K562 (cell line): ENCODE measurements around the gene KCNC3. TPM values are rescaled to one million over a fixed set of nuclear protein-coding genes. Genes with fewer than 3 reads are reported as not detected.

ENCODE experiments used
- ATAC-seq: fragments of 200-7000 bp; cut with Tn5 transposase; 3 replicates; pipeline ENCODE4 v1.9.1; 2020; ENCODE audit warnings: moderate library complexity
- BruUV-seq: library from RNA; stranded (reverse); fragments of 400-500 nt; replicated peaks from 2 replicates; lab custom pipeline; 2021; lab: Mats Ljungman, UMichigan
- CTCF ChIA-PET: fragments of 300-600 bp; formaldehyde crosslinking; extraction: SDS; loops from one replicate; lab custom pipeline; 2021; ENCODE audit warnings: low intra/inter-chr PET ratio; lab: Yijun Ruan, JAX
- POLR2A ChIA-PET: fragments of 300-600, 350-650 bp; sonication (Branson Sonifier 250); formaldehyde crosslinking; extraction: SDS; loops from one replicate; lab custom pipeline; 2021; ENCODE audit warnings: antibody characterized with exemption, inconsistent platforms; lab: Yijun Ruan, JAX
- DNase-seq, 4 experiments: peaks; one replicate each; pipeline versions ENCODE4 v3.0.0 to v3.0.0-alpha.2; 2011 to 2018; ENCODE audit warnings: low spot score in 3 of 4, mixed read lengths in 3 of 4; ENCODE audit errors: extremely low read depth in 1 of 4
- FAIRE-seq: peaks from 2 replicates; lab custom pipeline; 2011; peaks lifted over from hg19 to GRCh38; lab: Jason Lieb, UNC
- H2AFZ ChIP-seq: 2 replicates; pipeline ENCODE4 v1.6.0; 2011; ENCODE audit warnings: low read depth, low read length, control low read depth, inconsistent platforms
- H3K27ac ChIP-seq: fragments of 200-600 bp; 3 replicates; pipeline ENCODE4 v1.8.0; 2011; ENCODE audit warnings: low read depth, mild to moderate bottlenecking, control low read depth, inconsistent platforms, low read length, moderate library complexity, mixed read lengths; ENCODE audit errors: extremely low read depth
- H3K27me3 ChIP-seq, 2 experiments: fragments of 300-600 bp in 1 of 2; 2 replicates in 1 of 2; 3 replicates in 1 of 2; pipeline versions ENCODE4 v1.6.0 to v1.8.0; 2011; ENCODE audit warnings: inconsistent platforms in 2 of 2, low read length in 2 of 2, mild to moderate bottlenecking in 1 of 2, mixed read lengths in 1 of 2, moderate library complexity in 1 of 2; ENCODE audit not compliant: control insufficient read depth in 2 of 2, insufficient read depth in 2 of 2
- H3K36me3 ChIP-seq: fragments of 300-600 bp; 3 replicates; pipeline ENCODE4 v1.8.0; 2011; ENCODE audit warnings: mild to moderate bottlenecking, low read length, inconsistent platforms; ENCODE audit not compliant: control insufficient read depth, insufficient read depth
- H3K4me1 ChIP-seq, 2 experiments: fragments of 200-600 bp in 1 of 2; replicated peaks in 1 of 2; 2 replicates in 1 of 2; 3 replicates in 1 of 2; pipeline versions ENCODE4 v1.5.1 to v1.8.0; 2011; ENCODE audit warnings: inconsistent platforms in 2 of 2, low read length in 2 of 2, mild to moderate bottlenecking in 1 of 2, mixed read lengths in 1 of 2, moderate library complexity in 1 of 2; ENCODE audit not compliant: control insufficient read depth in 2 of 2, insufficient read depth in 2 of 2
- H3K4me2 ChIP-seq: 2 replicates; pipeline ENCODE4 v1.6.1; 2011; ENCODE audit warnings: low read length, control low read depth, inconsistent platforms, mixed read lengths; ENCODE audit not compliant: insufficient read depth
- H3K4me3 ChIP-seq: fragments of 200-600 bp; sonication (generic), shearing (Covaris generic); 2 replicates; pipeline ENCODE4 v1.5.1; 2016; ENCODE audit warnings: control low read depth, inconsistent platforms
- H3K79me2 ChIP-seq: fragments of 200-600 bp; 3 replicates; pipeline ENCODE4 v1.8.0; 2011; ENCODE audit warnings: low read length, inconsistent platforms; ENCODE audit not compliant: control insufficient read depth, insufficient read depth
- H3K9ac ChIP-seq, 2 experiments: 2 replicates each; pipeline versions ENCODE4 v1.6.0 to v1.6.1; 2011; ENCODE audit warnings: low read depth in 2 of 2, low read length in 2 of 2, control low read depth in 1 of 2, inconsistent platforms in 1 of 2, mild to moderate bottlenecking in 1 of 2, mixed read lengths in 1 of 2; ENCODE audit not compliant: insufficient read depth in 1 of 2
- H3K9me1 ChIP-seq: one replicate; pipeline ENCODE4 v1.6.0; 2011; ENCODE audit warnings: inconsistent platforms, mild to moderate bottlenecking, low read length, moderate library complexity; ENCODE audit not compliant: control insufficient read depth, insufficient read depth
- H3K9me3 ChIP-seq: replicated peaks from 2 replicates; pipeline ENCODE4 v1.5.1; 2011; ENCODE audit warnings: low read depth, low read length, inconsistent platforms; ENCODE audit not compliant: control insufficient read depth, insufficient read depth
- H4K20me1 ChIP-seq: replicated peaks from 2 replicates; pipeline ENCODE4 v1.6.1; 2011; ENCODE audit warnings: low read length, inconsistent platforms, mixed read lengths; ENCODE audit not compliant: control insufficient read depth, insufficient read depth
- EGR1 ChIP-seq: fragments of 450-650 bp; conservative IDR thresholded peaks from 2 replicates; pipeline ENCODE4 v1.6.1; 2017; ENCODE audit warnings: mild to moderate bottlenecking
- HEY1 ChIP-seq: fragments of 250-450 bp; sonication (Bioruptor Pico); IDR thresholded peaks from 2 replicates; pipeline ENCODE4 v1.5.0; 2020; ENCODE audit warnings: mild to moderate bottlenecking, moderate library complexity, borderline replicate concordance
- ILK ChIP-seq: fragments of 450-650 bp; IDR thresholded peaks from 2 replicates; pipeline ENCODE4 v1.6.1; 2016; ENCODE audit warnings: missing genetic modification characterization, low read depth, mild to moderate bottlenecking, missing compliant biosample characterization, moderate library complexity, borderline replicate concordance
- JUND ChIP-seq, 2 experiments: IDR thresholded peaks; 2 replicates in 1 of 2; 3 replicates in 1 of 2; pipeline ENCODE4 v1.6.1; 2011; ENCODE audit warnings: borderline replicate concordance in 2 of 2, low read depth in 2 of 2, low read length in 2 of 2, improper control_type of control experiment in 1 of 2, missing biosample characterization in 1 of 2, missing genetic modification characterization in 1 of 2, missing genetic modification reagents in 1 of 2
- MAFF ChIP-seq: IDR thresholded peaks from 2 replicates; pipeline ENCODE4 v1.6.1; 2012; ENCODE audit warnings: low read length, improper control_type of control experiment
- MAFK ChIP-seq: IDR thresholded peaks from 2 replicates; pipeline ENCODE4 v1.6.1; 2011; ENCODE audit warnings: low read length, improper control_type of control experiment
- NFE2 ChIP-seq: IDR thresholded peaks from 2 replicates; pipeline ENCODE4 v1.6.1; 2014; ENCODE audit warnings: antibody characterized with exemption, low read depth
- RBM15 ChIP-seq: fragments of 200-400 bp; formaldehyde crosslinking; IDR thresholded peaks from 2 replicates; pipeline ENCODE4 v1.6.1; 2018; ENCODE audit warnings: mild to moderate bottlenecking, low read length, moderate library complexity; ENCODE audit not compliant: insufficient read depth
- SMARCA4 ChIP-seq: fragments of 450-650 bp; IDR thresholded peaks from 2 replicates; pipeline ENCODE4 v1.6.1; 2016
- ZNF316 ChIP-seq: fragments of 450-650 bp; IDR thresholded peaks from 2 replicates; pipeline ENCODE4 v1.6.1; 2016
- WGBS: fragments of 100-300 bp; shearing (Covaris generic); methylation state at CpG from one replicate; pipeline ENCODE4 v1.1.6; 2016; ENCODE audit warnings: low coverage, mixed read lengths; ENCODE audit not compliant: insufficient coverage; ENCODE audit errors: missing lambda C conversion rate; 5-methylcytosine and 5-hydroxymethylcytosine counted together
- in situ Hi-C: fragments of 300-500 bp; cut with MboI; formaldehyde crosslinking; loops from 4 replicates; pipeline ENCODE4 v1.15.0; 2018; ENCODE audit warnings: inconsistent platforms, mixed read lengths
- intact Hi-C: fragments of 100-400 bp; cut with micrococcal nuclease; formaldehyde crosslinking; loops from 2 replicates; pipeline ENCODE4 v1.14.2; 2022
- polyA plus RNA-seq, 8 experiments: library from polyadenylated mRNA; depleted of rRNA in 4 of 8; stranded (reverse) in 5 of 8; unstranded in 3 of 8; fragments of >200 nt; fragmentation: Nextera tagmentation in 2 of 8; fragmentation: Illumina TruSeq in 1 of 8; extraction: Ambion mirVana in 2 of 8; extraction: Trizol in 1 of 8; gene quantifications; 2 replicates each; pipeline versions ENCODE4 v1.2.1 to v1.2.3, GENCODE V29; 2011 to 2014; ENCODE audit warnings: inconsistent platforms in 1 of 8, missing spikeins in 1 of 8
- total RNA-seq, 7 experiments: library from RNA; depleted of rRNA in 6 of 7; stranded (reverse); fragments of >200 nt in 6 of 7; fragmentation: Illumina TruSeq in 2 of 7; extraction: Trizol in 2 of 7; gene quantifications; 2 replicates each; pipeline versions ENCODE4 v1.2.1 to v1.2.3, GENCODE V29; 2011 to 2021; ENCODE audit warnings: low replicate concordance in 1 of 7

KCNC3 gene
- total and polyA plus RNA-seq, 9 of the 15 experiments (the other 6 are each of a cell fraction or from before 2014, with no cell fraction given): 0.03 to 26.2 (median 2.0) TPM

DNA sequence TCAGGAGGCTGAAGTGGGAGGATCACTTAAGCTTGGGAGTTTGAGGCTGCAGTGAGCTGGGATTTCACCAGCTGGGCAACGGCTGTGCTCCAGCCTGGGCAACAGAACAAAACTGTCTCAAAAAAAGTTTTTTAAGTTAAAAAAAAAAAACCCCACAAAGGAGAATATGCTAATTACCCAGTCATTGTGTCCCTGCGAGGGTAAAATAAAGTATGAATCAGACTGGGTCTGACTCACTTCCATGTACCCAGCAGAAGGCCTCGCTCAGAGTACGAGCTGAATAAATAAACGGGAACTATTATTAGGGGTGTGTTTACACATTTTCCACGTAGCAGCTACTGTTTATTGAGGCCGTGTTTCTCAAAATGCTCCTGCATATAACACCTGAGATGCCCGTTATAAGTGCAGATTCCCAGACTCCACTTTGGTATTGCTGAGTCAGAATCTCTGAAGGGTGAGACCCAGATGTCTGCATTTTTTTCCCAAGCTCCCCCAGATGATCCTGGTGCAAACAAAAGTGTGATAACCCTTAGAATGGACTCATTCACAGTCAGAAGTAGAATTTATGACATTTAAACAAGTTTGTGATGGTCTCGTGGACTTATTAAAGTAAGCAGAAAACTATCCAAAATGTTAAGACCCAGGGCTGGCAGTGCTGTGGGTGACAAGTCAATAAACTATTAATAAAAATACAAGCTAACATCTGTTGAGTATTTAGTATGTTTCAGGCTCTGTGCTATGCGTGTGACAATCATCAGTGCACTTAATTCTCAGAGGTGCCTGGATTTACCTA, 28.2 kb downstream of the KCNC3 start (continued):
- TF ChIP-seq HEY1: no peak
- peak; percentile 52; the same call in 1 of the 2 replicates for TF ChIP-seq MAFF
- TF ChIP-seq NFE2: 0 out of 2 replicates have a peak, but pooled peaks have one; percentile 20
- TF ChIP-seq JUND (IDR thresholded peaks at IDR 0.05; ENCODE audit: borderline replicate concordance, low read depth, low read length): peak; percentile 53; the same call in 1 of the 2 replicates
- TF ChIP-seq JUND (tag; IDR thresholded peaks at IDR 0.05; ENCODE audit: borderline replicate concordance, low read depth, low read length): no peak
- peak; percentile 59; the same call in 1 of the 2 replicates for TF ChIP-seq MAFK
- TF ChIP-seq SMARCA4: peak; percentile 40; the same call in 1 of the 2 replicates
- peak; percentile 77 for TF ChIP-seq ZNF316

DNA sequence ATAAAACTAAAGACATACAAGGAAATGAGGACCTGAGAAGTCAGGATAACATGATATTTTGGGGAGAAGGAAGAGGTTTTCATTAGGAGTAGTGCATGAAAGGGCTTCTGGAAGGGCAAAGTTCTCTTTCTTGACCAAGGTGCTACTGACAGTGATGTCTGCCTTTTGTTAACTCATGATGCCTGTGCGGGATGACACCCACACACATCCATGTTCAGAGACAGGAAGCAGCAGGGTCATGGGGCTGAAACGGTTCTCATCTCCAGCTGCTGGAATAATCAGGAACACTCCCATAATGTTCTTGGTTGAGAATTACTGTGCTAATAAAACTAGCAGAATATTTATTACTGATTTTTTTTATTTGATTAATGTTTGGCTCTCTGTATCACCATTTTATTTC, 29.1 kb downstream of the KCNC3 start:
- WGBS: 0% methylated on average over 2 of the region's 2 CpGs
- CTCF ChIA-PET: no interaction called here

More for the DNA sequence above, 29.1 kb downstream of the KCNC3 start:
- 0 out of 2 replicates have a peak, but pooled peaks cover 4% of the 10 kb centered on the region for H4K20me1 ChIP-seq
- no peaks in the 10 kb centered on the region for H3K9me3 ChIP-seq
- TF ChIP-seq EGR1 (peak; percentile 71), RBM15 (no peak), ILK (tag) (no peak)
- ATAC-seq (no peak), FAIRE-seq (peak; percentile 75), DNase-seq (no peak)
- intact Hi-C loops (no loop called here), in situ Hi-C loops (no loop called here)
- peaks cover 0 to 3% of the 10 kb centered on the region in 2 experiments; a peak in 3 of 5 replicates for H3K4me1 ChIP-seq
- H3K4me2 ChIP-seq: no peak overlapping the region
- H3K4me3 ChIP-seq: no peak overlapping the region
- no TSS peak for BruUV-seq
- peaks cover 13 to 23% of the 10 kb centered on the region in 2 experiments for H3K27me3 ChIP-seq
- no peaks in the 10 kb centered on the region for H3K36me3 ChIP-seq
- H2AFZ ChIP-seq: no peak overlapping the region
- no peak overlapping the region for H3K27ac ChIP-seq
- no peaks in the 10 kb centered on the region for H3K79me2 ChIP-seq
- H3K9ac ChIP-seq: no peak overlapping the region
- H3K9me1 ChIP-seq: no peaks in the 10 kb centered on the region
- POLR2A ChIA-PET: no interaction called here
